Chondrocyte (in vitro differentiated cells): ENCODE measurements around the gene PRR29. TPM values are rescaled to one million over a fixed set of nuclear protein-coding genes. Genes with fewer than 3 reads are reported as not detected.

Source experiments
- DNase-seq: peaks from one replicate; pipeline ENCODE4 v3.0.0; 2021; ENCODE audit warnings: mixed read lengths, low spot score
- H3K27ac Mint-ChIP-seq: one replicate; pipeline ENCODE4 v1.8.0; 2021; ENCODE audit warnings: mild to moderate bottlenecking, moderate library complexity, mixed read lengths; ENCODE audit not compliant: unreplicated experiment
- H3K27me3 Mint-ChIP-seq: 2 replicates; pipeline ENCODE4 v1.8.0; 2021; ENCODE audit warnings: low read depth, mixed read lengths
- H3K36me3 Mint-ChIP-seq: 2 replicates; pipeline ENCODE4 v1.8.0; 2021; ENCODE audit warnings: low read depth, mixed read lengths
- H3K4me1 Mint-ChIP-seq: 2 replicates; pipeline ENCODE4 v1.8.0; 2021; ENCODE audit warnings: low read depth, mild to moderate bottlenecking, mixed read lengths
- H3K4me3 Mint-ChIP-seq: one replicate; pipeline ENCODE4 v1.8.0; 2021; ENCODE audit warnings: mild to moderate bottlenecking, moderate library complexity, mixed read lengths; ENCODE audit not compliant: unreplicated experiment
- H3K9me3 Mint-ChIP-seq: 2 replicates; pipeline ENCODE4 v1.8.0; 2021; ENCODE audit warnings: low read depth, mixed read lengths
- CTCF ChIP-seq: fragments of 200-600 bp; sonication (generic); IDR thresholded peaks from 2 replicates; pipeline ENCODE4 v1.5.0; 2021; ENCODE audit warnings: antibody characterized with exemption, mild to moderate bottlenecking, moderate library complexity
- total RNA-seq: library from RNA; stranded (reverse); gene quantifications from 3 replicates; pipeline ENCODE4 v1.2.1, GENCODE V29; 2021

Gene PRR29
- total RNA-seq, 1 donor from 2014 or later = 0.35 TPM

DNA sequence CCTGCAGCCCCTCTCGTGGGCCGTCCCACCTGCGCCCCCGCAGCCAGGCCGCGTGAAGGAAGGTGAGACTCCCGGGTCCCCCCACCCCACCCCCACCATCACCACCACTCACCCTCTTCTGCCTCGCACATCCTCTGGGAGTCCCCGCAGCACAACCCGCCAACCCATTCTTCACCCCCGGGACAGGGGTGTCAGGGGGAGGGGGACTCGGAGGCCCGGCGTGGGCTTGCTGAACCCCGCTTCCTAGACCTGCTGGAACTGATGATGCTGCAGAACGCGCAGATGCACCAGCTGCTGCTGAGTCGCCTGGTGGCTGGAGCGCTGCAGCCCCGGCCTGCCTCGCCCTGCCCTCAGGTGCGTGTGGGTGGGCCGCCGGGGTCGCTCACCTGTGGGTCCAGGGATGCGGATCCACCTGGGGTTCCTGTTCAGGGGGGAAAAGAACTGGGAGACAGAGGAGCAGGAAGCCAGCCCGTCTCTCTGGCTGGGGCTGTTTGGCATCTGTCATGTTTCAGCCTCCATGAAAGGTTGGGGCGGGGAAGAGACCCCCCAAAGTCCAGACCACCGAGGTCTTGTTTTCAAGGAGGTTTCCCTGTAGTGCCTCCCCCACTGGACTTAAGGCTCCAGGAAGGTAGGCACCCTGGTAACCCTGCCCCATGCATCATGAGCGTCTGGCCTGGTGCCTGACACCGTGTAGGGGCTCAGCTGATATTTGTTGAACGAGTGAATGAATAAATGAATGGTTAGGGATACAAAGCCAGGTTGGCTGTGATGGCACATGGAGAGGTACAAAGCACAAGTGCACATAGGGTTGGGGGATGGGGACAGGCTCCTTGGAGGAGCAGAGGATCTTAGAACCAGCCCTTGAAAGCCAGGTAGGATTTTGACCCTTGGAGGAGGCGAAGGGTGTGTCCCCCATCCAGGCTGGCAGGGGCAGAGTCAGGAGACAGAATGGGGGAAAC, 849 bp downstream of the PRR29 start:
- Mint-ChIP-seq H3K36me3 (no peaks in the 10 kb centered on the region), H3K9me3 (no peaks in the 10 kb centered on the region), H3K4me3 (peak overlapping the region; percentile 55), H3K27me3 (peaks cover 19% of the 10 kb centered on the region), H3K27ac (no peak overlapping the region), H3K4me1 (peaks cover 6% of the 10 kb centered on the region)
- peak; percentile 77 for DNase-seq
- TF ChIP-seq CTCF = no peak

DNA sequence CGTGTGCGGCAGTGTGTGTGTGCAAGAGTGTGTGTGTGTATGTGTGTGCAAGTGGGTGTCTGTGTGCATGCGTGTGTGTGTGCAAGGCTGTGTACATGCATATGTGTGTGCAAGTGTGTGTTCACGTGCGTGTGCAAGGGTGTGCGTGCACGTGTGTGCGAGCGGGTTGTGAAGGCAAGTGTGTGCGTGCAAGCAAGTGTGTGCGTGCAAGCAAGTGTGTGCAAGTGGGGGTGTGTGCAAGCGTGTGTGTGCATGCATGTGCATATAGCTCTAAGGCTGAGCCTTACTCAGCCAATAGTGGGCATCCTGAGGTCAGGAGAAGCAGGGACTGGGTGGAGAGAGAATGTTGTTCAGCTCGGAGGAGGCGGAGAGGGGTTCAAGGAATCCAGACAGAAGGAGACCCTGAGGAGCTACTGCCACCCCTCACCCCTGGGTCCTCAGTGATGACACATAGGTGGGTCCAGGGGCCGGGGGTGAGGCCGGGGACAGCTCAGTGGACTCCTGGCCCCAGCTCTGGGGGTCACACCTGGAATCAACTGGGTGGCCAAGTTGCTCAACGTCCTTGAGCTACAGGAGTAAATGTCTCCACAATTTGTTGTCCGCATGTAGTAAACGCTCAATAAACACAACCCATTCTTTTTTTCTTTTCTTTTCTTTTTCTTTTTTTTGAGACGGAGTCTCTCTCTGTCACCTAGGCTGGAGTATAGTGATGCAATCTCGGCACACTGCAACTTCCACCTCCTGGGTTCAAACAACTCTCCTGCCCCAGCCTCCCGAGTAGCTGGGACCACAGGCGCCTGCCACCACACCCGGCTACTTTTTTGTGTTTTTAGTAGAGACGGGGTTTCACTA, 1.8 kb downstream of the PRR29 start:
- peak; percentile 76 for DNase-seq
- no peaks in the 10 kb centered on the region for H3K36me3 Mint-ChIP-seq
- no peaks in the 10 kb centered on the region for H3K9me3 Mint-ChIP-seq
- H3K27me3 Mint-ChIP-seq = peaks cover 19% of the 10 kb centered on the region
- TF ChIP-seq CTCF = no peak
- H3K4me3 Mint-ChIP-seq = no peak overlapping the region
- no peak overlapping the region for H3K27ac Mint-ChIP-seq
- H3K4me1 Mint-ChIP-seq = peaks cover 6% of the 10 kb centered on the region

DNA sequence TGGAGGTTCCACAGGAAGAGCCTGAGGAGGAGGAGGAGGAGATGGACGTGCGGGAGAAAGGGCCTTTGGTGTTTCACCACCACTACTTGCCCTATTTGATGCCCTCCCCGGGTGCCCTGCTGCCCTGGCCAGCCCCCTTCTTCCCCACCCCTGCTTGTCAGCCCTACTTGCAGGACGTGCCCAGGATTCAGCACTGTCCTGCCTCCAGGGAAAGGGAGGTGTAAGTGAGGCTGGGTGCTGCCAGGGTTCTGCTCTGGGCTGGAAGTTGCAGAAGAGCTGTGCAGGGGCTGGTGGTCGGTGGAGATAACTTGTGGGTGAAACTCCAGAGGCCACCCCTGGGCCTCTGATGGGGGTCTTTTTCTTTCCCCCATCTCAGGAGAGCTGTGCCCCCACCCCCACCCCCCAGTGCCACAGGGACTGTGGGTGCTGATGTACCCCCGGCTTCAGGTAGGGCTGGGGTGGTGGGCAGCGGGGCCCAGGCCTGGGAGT, 3.0 kb downstream of the PRR29 start:
- no peak overlapping the region for H3K4me3 Mint-ChIP-seq
- no peaks in the 10 kb centered on the region for H3K9me3 Mint-ChIP-seq
- peaks cover 13% of the 10 kb centered on the region for H3K27me3 Mint-ChIP-seq
- DNase-seq = peak; percentile 59
- no peak for TF ChIP-seq CTCF
- peaks cover 12% of the 10 kb centered on the region for H3K4me1 Mint-ChIP-seq
- no peaks in the 10 kb centered on the region for H3K36me3 Mint-ChIP-seq
- no peak overlapping the region for H3K27ac Mint-ChIP-seq

DNA sequence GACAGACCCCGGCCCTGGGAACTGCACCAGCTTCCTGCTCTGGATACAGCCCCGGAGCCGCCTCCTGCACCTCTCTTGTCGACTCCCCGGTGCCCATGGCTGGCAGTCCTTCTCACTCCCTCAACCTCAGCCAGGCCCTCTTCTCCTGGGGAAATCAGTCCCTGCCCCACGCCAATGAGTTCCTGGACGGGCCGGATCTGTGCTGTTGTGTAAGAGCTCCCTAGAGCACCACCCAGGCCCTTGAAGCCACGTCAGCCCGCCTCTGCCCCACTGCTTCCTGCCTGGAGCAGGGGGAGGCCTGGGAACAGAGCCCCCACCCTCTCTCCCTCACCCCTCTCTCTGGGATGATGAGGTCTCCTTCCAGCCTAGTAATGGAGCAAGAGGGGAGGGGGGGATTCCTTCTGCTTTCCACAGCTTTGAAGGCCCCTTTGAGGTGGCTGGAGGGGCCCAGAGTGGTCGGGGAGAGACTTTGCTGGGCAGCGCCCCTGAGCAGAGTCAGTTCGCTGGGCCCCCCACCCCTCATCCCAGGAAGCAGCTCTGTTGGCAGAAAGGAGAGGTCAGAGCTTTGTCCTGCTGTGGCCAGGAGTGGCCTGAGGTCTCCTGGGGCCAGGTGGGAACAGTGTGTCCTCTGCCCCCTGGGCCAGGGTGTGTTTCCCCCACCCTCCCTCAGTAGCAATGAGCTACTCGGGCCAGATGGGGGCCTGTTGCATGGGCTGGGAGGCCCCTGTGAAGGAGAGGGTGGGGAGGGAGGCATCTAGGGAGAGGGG, 3.8 kb downstream of the PRR29 start:
- DNase-seq = peak; percentile 89
- Mint-ChIP-seq H3K4me1 (peaks cover 12% of the 10 kb centered on the region), H3K27ac (no peak overlapping the region), H3K4me3 (no peak overlapping the region), H3K36me3 (no peaks in the 10 kb centered on the region), H3K9me3 (no peaks in the 10 kb centered on the region), H3K27me3 (peaks cover 5% of the 10 kb centered on the region)
- no peak for TF ChIP-seq CTCF
